Measurements from ENCODE around the gene UNC119B.
"Not testable (repeated sequence)": the region's sequence is repeated elsewhere in the genome, so short reads cannot be mapped to it uniquely, and the experiment has no call there.

UNC119B gene

GRCh38 chr12:120720234-120720986 lies 10.2 kb downstream of the UNC119B start:
- DNase-seq = peak; percentile 32

- no peak for DNase-seq
Measured at GRCh38 chr12:120720987-120721801, 10.9 kb downstream of the UNC119B start.

GRCh38 chr12:120721866-120722265 lies 11.6 kb downstream of the UNC119B start:
- no peak for DNase-seq

- no peak for DNase-seq
Measured at GRCh38 chr12:120722784-120723183, 12.5 kb downstream of the UNC119B start.

- DNase-seq = no peak
Measured at GRCh38 chr12:120724720-120725119, 14.5 kb downstream of the UNC119B start.

- DNase-seq = no peak
Measured at GRCh38 chr12:120725151-120725658, 14.9 kb downstream of the UNC119B start.

- DNase-seq = peak; percentile 78
Measured at GRCh38 chr12:120725659-120726509, 15.6 kb downstream of the UNC119B start, which contains the start of gene ACADS. Gene ACADS, plus strand, starts transcription at chr12:120725826. Its CDS starts 60 bp downstream, at chr12:120725886.

GRCh38 chr12:120726510-120726793 lies 16.2 kb downstream of the UNC119B start:
- DNase-seq = no peak

GRCh38 chr12:120726961-120727360 lies 16.7 kb downstream of the UNC119B start:
- DNase-seq = no peak

GRCh38 chr12:120732198-120732597 lies 21.9 kb downstream of the UNC119B start:
- not testable (repeated sequence) for DNase-seq

- no peak for DNase-seq
Measured at GRCh38 chr12:120733574-120733973, 23.3 kb downstream of the UNC119B start.

GRCh38 chr12:120734210-120734609 lies 24.0 kb downstream of the UNC119B start:
- no peak for DNase-seq

- DNase-seq = no peak
Measured at GRCh38 chr12:120735181-120735580, 24.9 kb downstream of the UNC119B start.

- DNase-seq = no peak
Measured at GRCh38 chr12:120736404-120737331, 26.4 kb downstream of the UNC119B start.

- no peak for DNase-seq
Measured at GRCh38 chr12:120737557-120738251, 27.4 kb downstream of the UNC119B start.

GRCh38 chr12:120738252-120739030 lies 28.2 kb downstream of the UNC119B start:
- DNase-seq = no peak

- DNase-seq = no peak
Measured at GRCh38 chr12:120739031-120739762, 28.9 kb downstream of the UNC119B start.

- DNase-seq = no peak
Measured at GRCh38 chr12:120739821-120740613, 29.8 kb downstream of the UNC119B start.

- DNase-seq = no peak
Measured at GRCh38 chr12:120740871-120741270, 30.6 kb downstream of the UNC119B start.
